ENCODE data around the gene KNG1. TPM values are rescaled to one million over a fixed set of nuclear protein-coding genes. Genes with fewer than 3 reads are reported as not detected.

Gene KNG1
- total and polyA plus RNA-seq, 2 of the 8 experiments (the other 6 are each of a cell fraction or from before 2014, with no cell fraction given), result 0.05 TPM; not detected in 1

DNA sequence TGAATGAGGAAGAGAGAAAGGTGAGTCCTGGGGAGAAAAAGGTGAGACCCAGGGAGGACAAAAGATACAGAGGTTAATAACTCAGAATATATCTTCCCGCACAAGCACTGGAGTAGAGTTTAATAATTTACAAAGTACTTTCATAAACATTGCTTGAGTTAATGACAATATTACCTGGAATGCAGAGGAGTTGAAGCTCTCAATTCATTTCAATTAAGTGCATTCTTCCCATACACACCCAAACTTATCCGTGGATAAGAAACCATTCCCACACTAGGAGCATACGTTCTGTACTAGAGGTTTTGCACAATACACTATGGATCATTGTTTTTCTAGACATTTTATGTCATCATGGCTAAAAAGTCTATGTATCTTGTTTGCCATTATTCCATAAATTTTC, 23.3 kb upstream of the KNG1 start:
- FAIRE-seq, result no peak
- POLR2A ChIA-PET (ENCODE audit: partially characterized antibody), result no interaction called here

More for the DNA sequence above, 23.3 kb upstream of the KNG1 start:
- no peak overlapping the region for H2BK120ac ChIP-seq (replicated peaks; ENCODE audit: low read depth, low read length)
- no peak overlapping the region for H3K9ac ChIP-seq (replicated peaks in 1 of 4; ENCODE audit: extremely low read depth in 1 of 4, low read depth in 3 of 4, low read length in 3 of 4)
- no peak overlapping the region for H4K91ac ChIP-seq (replicated peaks; ENCODE audit: insufficient read length, low read length)
- H4K20me1 ChIP-seq (replicated peaks in 1 of 2; ENCODE audit: control insufficient read depth in 1 of 2, insufficient read depth in 2 of 2, low read length in 2 of 2), result no peaks in the 10 kb centered on the region
- TF ChIP-seq EZH2 (IDR thresholded peaks at IDR 0.05; ENCODE audit: low read depth, low read length, severe bottlenecking) (no peak), RNF2 (IDR thresholded peaks at IDR 0.05; ENCODE audit: borderline replicate concordance, low read depth, low read length, missing control alignments, poor library complexity, severe bottlenecking) (no peak), CTBP2 (IDR thresholded peaks at IDR 0.05; ENCODE audit: borderline replicate concordance, insufficient read depth, insufficient read length, low read length) (no peak), KDM5A (IDR thresholded peaks at IDR 0.05; ENCODE audit: low read length) (no peak), SUZ12 (IDR thresholded peaks at IDR 0.05; ENCODE audit: low read length) (no peak)
- TF ChIP-seq, protein P1, sequence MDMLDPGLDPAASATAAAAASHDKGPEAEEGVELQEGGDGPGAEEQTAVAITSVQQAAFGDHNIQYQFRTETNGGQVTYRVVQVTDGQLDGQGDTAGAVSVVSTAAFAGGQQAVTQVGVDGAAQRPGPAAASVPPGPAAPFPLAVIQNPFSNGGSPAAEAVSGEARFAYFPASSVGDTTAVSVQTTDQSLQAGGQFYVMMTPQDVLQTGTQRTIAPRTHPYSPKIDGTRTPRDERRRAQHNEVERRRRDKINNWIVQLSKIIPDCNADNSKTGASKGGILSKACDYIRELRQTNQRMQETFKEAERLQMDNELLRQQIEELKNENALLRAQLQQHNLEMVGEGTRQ (IDR thresholded peaks at IDR 0.05; ENCODE audit: low read length), result no peak
- TF ChIP-seq, protein P2, sequence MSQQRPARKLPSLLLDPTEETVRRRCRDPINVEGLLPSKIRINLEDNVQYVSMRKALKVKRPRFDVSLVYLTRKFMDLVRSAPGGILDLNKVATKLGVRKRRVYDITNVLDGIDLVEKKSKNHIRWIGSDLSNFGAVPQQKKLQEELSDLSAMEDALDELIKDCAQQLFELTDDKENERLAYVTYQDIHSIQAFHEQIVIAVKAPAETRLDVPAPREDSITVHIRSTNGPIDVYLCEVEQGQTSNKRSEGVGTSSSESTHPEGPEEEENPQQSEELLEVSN (IDR thresholded peaks at IDR 0.05), result no peak
- no peak overlapping the region for H2BK12ac ChIP-seq (ENCODE audit: low read depth, low read length)
- no peak overlapping the region for H2AFZ ChIP-seq (ENCODE audit: low read length)
- H3K14ac ChIP-seq (ENCODE audit: insufficient read length), result no peak overlapping the region
- CTCF ChIA-PET (ENCODE audit: partially characterized antibody), result interaction anchor here (0.8 to 1.4 kb wide), 2 partner anchors 76 to 77 kb away, joined by 3 to 4 read pairs; no protein-coding TSS in a partner anchor
- no peak overlapping the region for H3K18ac ChIP-seq (ENCODE audit: extremely low read depth, low read length)
- no peak overlapping the region for H3K4me3 ChIP-seq (ENCODE audit: extremely low read depth in 1 of 4, insufficient read depth in 2 of 4, low read depth in 3 of 4, low read length in 4 of 4)
- no peak overlapping the region for H2BK20ac ChIP-seq (ENCODE audit: low read length)
- H2BK5ac ChIP-seq (ENCODE audit: low read depth, low read length), result no peak overlapping the region
- H3K79me2 ChIP-seq (ENCODE audit: control insufficient read depth in 1 of 2, insufficient read depth in 2 of 2, low read length in 2 of 2), result no peaks in the 10 kb centered on the region
- no peak overlapping the region for H3K56ac ChIP-seq (replicated peaks; ENCODE audit: insufficient read length, low read depth, low read length)
- 86% methylated on average over 3 of the region's 3 CpGs; no CpG with 5 or more reads in 1 of the 2 experiments for WGBS, 2 experiments (ENCODE audit: extremely low coverage in 1 of 2, insufficient coverage in 1 of 2, insufficient read length in 1 of 2, insufficient replicate concordance in 2 of 2, low coverage in 1 of 2, low lambda C conversion rate in 2 of 2, missing lambda C conversion rate in 1 of 2)
- no peaks in the 10 kb centered on the region for H3K79me1 ChIP-seq (ENCODE audit: low read depth, low read length)
- no peak overlapping the region for H4K5ac ChIP-seq (ENCODE audit: insufficient read length, low read depth, low read length)
- no peak overlapping the region for H2AK5ac ChIP-seq (ENCODE audit: low read depth, low read length)
- no peak overlapping the region for H3K4ac ChIP-seq (replicated peaks; ENCODE audit: insufficient read length, low read depth, low read length)
- no peaks in the 10 kb centered on the region for H3K23me2 ChIP-seq (ENCODE audit: low read depth, low read length)
- peaks cover 0 to 7% (median 2%) of the 10 kb centered on the region in 4 experiments; a peak in 3 of 7 replicates for H3K4me1 ChIP-seq (replicated peaks in 1 of 4; ENCODE audit: control insufficient read depth in 3 of 4, insufficient read depth in 4 of 4, low read length in 3 of 4)
- H3K4me2 ChIP-seq (ENCODE audit: insufficient read depth in 1 of 2, low read depth in 2 of 2, low read length in 2 of 2), result no peak overlapping the region
- H2BK15ac ChIP-seq (ENCODE audit: low read length), result no peak overlapping the region
- no peak overlapping the region for H3K23ac ChIP-seq (ENCODE audit: insufficient read length)
- no peak for DNase-seq (ENCODE audit: low read depth in 1 of 2, low spot score in 2 of 2)
- no peaks in the 10 kb centered on the region for H3K9me3 ChIP-seq (ENCODE audit: insufficient read depth in 2 of 2, low read depth in 1 of 2, low read length in 1 of 2)
- no peaks in the 10 kb centered on the region for H3K27me3 ChIP-seq (replicated peaks in 1 of 4; ENCODE audit: control insufficient read depth in 3 of 4, extremely low read depth in 1 of 4, insufficient read depth in 3 of 4, low read length in 3 of 4)
- H4K8ac ChIP-seq (ENCODE audit: extremely low read depth, insufficient read depth, low read length), result no peak overlapping the region
- H3K27ac ChIP-seq (ENCODE audit: low read depth, low read length), result no peak overlapping the region
- no peaks in the 10 kb centered on the region for H3K36me3 ChIP-seq (ENCODE audit: control insufficient read depth in 2 of 4, insufficient read depth in 4 of 4, low read length in 3 of 4)

Measured in H1 (cell line).